GM19452 (cell line): ENCODE data around the gene ZNF93.
"Not testable (repeated sequence)": the region's sequence is repeated elsewhere in the genome, so short reads cannot be mapped to it uniquely, and the experiment has no call there.

ENCODE experiments used
- ATAC-seq: cut with Tn5 transposase; IDR thresholded peaks from one replicate; pipeline ENCODE4 v1.9.1; 2021; ENCODE audit not compliant: unreplicated experiment

Gene ZNF93

GRCh38 chr19:19937403-19937802 is 36.7 kb downstream of the ZNF93 start:
- ATAC-seq: no peak

GRCh38 chr19:19938449-19938848 is 37.7 kb downstream of the ZNF93 start:
- ATAC-seq: no peak

GRCh38 chr19:19943848-19944582 is 43.3 kb downstream of the ZNF93 start:
- ATAC-seq: no peak

- no peak for ATAC-seq
These were observed 43.8 kb downstream of the ZNF93 start for GRCh38 chr19:19944583-19944880.

GRCh38 chr19:19946226-19946625 is 45.5 kb downstream of the ZNF93 start:
- ATAC-seq: no peak

- ATAC-seq: no peak
These were observed 48.1 kb downstream of the ZNF93 start for GRCh38 chr19:19948800-19949199.

GRCh38 chr19:19955208-19955607 is 54.5 kb downstream of the ZNF93 start:
- no peak for ATAC-seq

GRCh38 chr19:19956434-19957075 is 55.8 kb downstream of the ZNF93 start:
- no peak for ATAC-seq

GRCh38 chr19:19957766-19958165 is 57.0 kb downstream of the ZNF93 start:
- not testable (repeated sequence) for ATAC-seq

- not testable (repeated sequence) for ATAC-seq
These were observed 58.5 kb downstream of the ZNF93 start for GRCh38 chr19:19959151-19959799.

GRCh38 chr19:19964416-19964815 is 63.7 kb downstream of the ZNF93 start:
- no peak for ATAC-seq

GRCh38 chr19:19966126-19966525 is 65.4 kb downstream of the ZNF93 start:
- not testable (repeated sequence) for ATAC-seq

- no peak for ATAC-seq
These were observed 66.1 kb downstream of the ZNF93 start for GRCh38 chr19:19966862-19967261.
